A549 (cell line): ENCODE measurements around the gene KCNK16. TPM values are rescaled to one million over a fixed set of nuclear protein-coding genes. Genes with fewer than 3 reads are reported as not detected.

Source experiments
- ATAC-seq, 2 experiments: fragments of 200-7000 bp in 1 of 2; fragments of >200 bp in 1 of 2; cut with Nextera tagmentation in 1 of 2; cut with Tn5 transposase in 1 of 2; 3 replicates each; pipeline versions ENCODE4 v1.8.0 to v1.9.1; 2018 to 2020; ENCODE audit warnings: mild to moderate bottlenecking in 1 of 2, moderate library complexity in 1 of 2
- CTCF ChIA-PET: fragments of 300-600 bp; sonication (Branson Sonifier 250); formaldehyde crosslinking; extraction: SDS; loops from one replicate; lab custom pipeline; 2021; ENCODE audit warnings: antibody characterized with exemption, inconsistent platforms; lab: Yijun Ruan, JAX
- POLR2A ChIA-PET: fragments of 350-600 bp; formaldehyde crosslinking; extraction: SDS; loops from one replicate; lab custom pipeline; 2021; ENCODE audit warnings: antibody characterized with exemption, inconsistent platforms; lab: Yijun Ruan, JAX
- DNase-seq, 2 experiments: peaks; one replicate each; pipeline versions ENCODE4 v3.0.0 to v3.0.0-alpha.2; 2011 to 2016; ENCODE audit warnings: low read depth in 1 of 2, low spot score in 1 of 2
- FAIRE-seq: peaks from 2 replicates; lab custom pipeline; 2011; peaks lifted over from hg19 to GRCh38; lab: Jason Lieb, UNC
- H3K27ac ChIP-seq, 2 experiments: fragments of >200 bp; sonication (Bioruptor Twin); formaldehyde crosslinking; 3 replicates each; pipeline ENCODE4 v1.5.1; 2016 to 2017
- H3K4me1 ChIP-seq: fragments of >200 bp; sonication (Bioruptor Twin); formaldehyde crosslinking; 3 replicates; pipeline ENCODE4 v1.6.1; 2016
- H3K4me2 ChIP-seq: fragments of >200 bp; sonication (Bioruptor Twin); formaldehyde crosslinking; 3 replicates; pipeline ENCODE4 v1.6.1; 2016
- H3K4me3 ChIP-seq: fragments of >200 bp; sonication (Bioruptor Twin); formaldehyde crosslinking; 3 replicates; pipeline ENCODE4 v1.5.1; 2016
- H3K9me3 ChIP-seq: fragments of >200 bp; sonication (Bioruptor Twin); formaldehyde crosslinking; 3 replicates; pipeline ENCODE4 v1.6.1; 2016
- ATOH8 ChIP-seq: fragments of 250-450 bp; sonication (Bioruptor Pico); IDR thresholded peaks from 2 replicates; pipeline ENCODE4 v1.5.0; 2020; ENCODE audit warnings: low read depth, mild to moderate bottlenecking, moderate library complexity
- BCL3 ChIP-seq: fragments of >200 bp; sonication (Bioruptor Twin); formaldehyde crosslinking; IDR thresholded peaks from 3 replicates; pipeline ENCODE4 v1.6.1; 2016
- BHLHE40 ChIP-seq: IDR thresholded peaks from 2 replicates; pipeline ENCODE4 v1.6.1; 2012; ENCODE audit warnings: low read depth, low read length, inconsistent platforms
- CBX2 ChIP-seq: fragments of 200-600 bp; sonication (generic); IDR thresholded peaks from 2 replicates; pipeline ENCODE4 v1.6.1; 2016; ENCODE audit warnings: low read depth, mild to moderate bottlenecking, borderline replicate concordance
- CEBPB ChIP-seq, 2 experiments: fragments of >200 bp in 1 of 2; sonication (Bioruptor Twin) in 1 of 2; formaldehyde crosslinking in 1 of 2; IDR thresholded peaks; 2 replicates each; pipeline ENCODE4 v1.6.1; 2012 to 2016
- CHD4 ChIP-seq: fragments of 200-600 bp; sonication (generic); IDR thresholded peaks from 2 replicates; pipeline ENCODE4 v1.6.1; 2016; ENCODE audit warnings: antibody characterized with exemption, mild to moderate bottlenecking, borderline replicate concordance
- EHMT2 ChIP-seq: fragments of 200-600 bp; sonication (generic); IDR thresholded peaks from 2 replicates; pipeline ENCODE4 v1.6.1; 2016; ENCODE audit warnings: antibody characterized with exemption, low read depth, mild to moderate bottlenecking, moderate library complexity
- ELK1 ChIP-seq: fragments of 150-350 bp; IDR thresholded peaks from 2 replicates; pipeline ENCODE4 v1.6.1; 2014; ENCODE audit warnings: low read depth, mild to moderate bottlenecking, low read length
- EP300 ChIP-seq, 2 experiments: fragments of >200 bp; sonication (Bioruptor Twin); formaldehyde crosslinking; IDR thresholded peaks; 2 replicates in 1 of 2; 3 replicates in 1 of 2; pipeline ENCODE4 v1.6.1; 2016 to 2017
- ESRRA ChIP-seq: fragments of 150-350 bp; IDR thresholded peaks from 2 replicates; pipeline ENCODE4 v1.6.1; 2014; ENCODE audit warnings: mild to moderate bottlenecking, low read length, borderline replicate concordance
- FOSL2 ChIP-seq, 2 experiments: fragments of 450-650 bp in 1 of 2; fragments of >200 bp in 1 of 2; sonication (Bioruptor Twin) in 1 of 2; formaldehyde crosslinking; IDR thresholded peaks; 2 replicates each; pipeline versions ENCODE4 v1.5.0 to v1.6.1; 2016 to 2020; ENCODE audit warnings: mild to moderate bottlenecking in 1 of 2, moderate library complexity in 1 of 2
- GATA3 ChIP-seq: IDR thresholded peaks from 2 replicates; pipeline ENCODE4 v1.6.1; 2012; ENCODE audit warnings: borderline replicate concordance
- HMGXB4 ChIP-seq: fragments of 250-450 bp; sonication (Bioruptor Pico); IDR thresholded peaks from 2 replicates; pipeline ENCODE4 v1.5.0; 2021; ENCODE audit warnings: mild to moderate bottlenecking, moderate library complexity, borderline replicate concordance
- HOXA7 ChIP-seq: fragments of 250-450 bp; sonication (Bioruptor Pico); IDR thresholded peaks from 2 replicates; pipeline ENCODE4 v1.5.0; 2020; ENCODE audit warnings: mild to moderate bottlenecking, moderate library complexity
- HOXB13 ChIP-seq: fragments of 250-450 bp; sonication (Bioruptor Pico); IDR thresholded peaks from 2 replicates; pipeline ENCODE4 v1.5.0; 2020; ENCODE audit warnings: low read depth, mild to moderate bottlenecking, moderate library complexity
- HOXB5 ChIP-seq: fragments of 250-450 bp; sonication (Bioruptor Pico); IDR thresholded peaks from 2 replicates; pipeline ENCODE4 v1.5.0; 2020; ENCODE audit warnings: mild to moderate bottlenecking, moderate library complexity
- JUN ChIP-seq, 2 experiments: fragments of >200 bp; sonication (Bioruptor Twin); formaldehyde crosslinking; IDR thresholded peaks; 2 replicates in 1 of 2; 3 replicates in 1 of 2; pipeline ENCODE4 v1.6.1; 2016 to 2017
- JUNB ChIP-seq: fragments of >200 bp; sonication (Bioruptor Twin); formaldehyde crosslinking; IDR thresholded peaks from 2 replicates; pipeline ENCODE4 v1.6.1; 2016
- KDM5A ChIP-seq: fragments of 200-600 bp; sonication (generic); IDR thresholded peaks from 2 replicates; pipeline ENCODE4 v1.6.1; 2016; ENCODE audit warnings: antibody characterized with exemption, mild to moderate bottlenecking
- MAFK ChIP-seq: fragments of 450-650 bp; IDR thresholded peaks from 2 replicates; pipeline ENCODE4 v1.6.1; 2014; ENCODE audit not compliant: partially characterized antibody
- MAX ChIP-seq: IDR thresholded peaks from 2 replicates; pipeline ENCODE4 v1.6.1; 2012
- MAZ ChIP-seq: fragments of 150-350 bp; IDR thresholded peaks from 2 replicates; pipeline ENCODE4 v1.6.1; 2014; ENCODE audit warnings: antibody characterized with exemption, low read depth, low read length, borderline replicate concordance
- MYC ChIP-seq: IDR thresholded peaks from 2 replicates; pipeline ENCODE4 v1.6.1; 2012; ENCODE audit warnings: mild to moderate bottlenecking, inconsistent platforms, low read length, improper control_type of control experiment, borderline replicate concordance
- PHF8 ChIP-seq: fragments of 200-600 bp; sonication (generic); IDR thresholded peaks from 2 replicates; pipeline ENCODE4 v1.6.1; 2016; ENCODE audit warnings: low read depth, mild to moderate bottlenecking, antibody characterized with exemption, moderate library complexity, borderline replicate concordance
- POLR2A ChIP-seq: IDR thresholded peaks from 2 replicates; pipeline ENCODE4 v1.6.1; 2012; ENCODE audit warnings: mild to moderate bottlenecking, low read length
- RAD21 ChIP-seq, 2 experiments: fragments of >200 bp in 1 of 2; sonication (Bioruptor Twin) in 1 of 2; formaldehyde crosslinking in 1 of 2; IDR thresholded peaks in 1 of 2; conservative IDR thresholded peaks in 1 of 2; 2 replicates in 1 of 2; 3 replicates in 1 of 2; pipeline ENCODE4 v1.6.1; 2012 to 2018; ENCODE audit warnings: inconsistent platforms in 1 of 2
- RFX5 ChIP-seq: fragments of 450-650 bp; IDR thresholded peaks from 2 replicates; pipeline ENCODE4 v1.7.1; 2014; ENCODE audit warnings: antibody characterized with exemption, mild to moderate bottlenecking, moderate library complexity
- ZNF302 ChIP-seq: fragments of 250-450 bp; sonication (Bioruptor Pico); IDR thresholded peaks from 2 replicates; pipeline ENCODE4 v1.9.0; 2021; ENCODE audit warnings: inconsistent platforms, mild to moderate bottlenecking, moderate library complexity
- WGBS: methylation state at CpG from one replicate; pipeline ENCODE4 v1.1.6; 2017; ENCODE audit errors: missing lambda C conversion rate; 5-methylcytosine and 5-hydroxymethylcytosine counted together
- polyA minus RNA-seq: library from RNA; depleted of rRNA, polyadenylated mRNA; stranded (reverse); fragments of >200 nt; gene quantifications from 2 replicates; pipeline ENCODE4 v1.2.3, GENCODE V29; 2011; rRNA and poly(A)+ RNA removed
- polyA plus RNA-seq, 4 experiments: library from polyadenylated mRNA; depleted of rRNA in 3 of 4; stranded (reverse); fragments of >200 nt; fragmentation: RNase III in 1 of 4; extraction: RNeasy Plus Mini Kit Qiagen cat#74134 plus additional on column Dnase treatment in 1 of 4; gene quantifications; 2 replicates in 3 of 4; 3 replicates in 1 of 4; pipeline ENCODE4 v1.2.3, GENCODE V29; 2011 to 2017

The KCNK16 gene
- polyA plus RNA-seq (2011; rRNA removed) (not detected in 2 replicates), polyA plus RNA-seq (2017; fragmentation: RNase III; extraction: RNeasy Plus Mini Kit Qiagen cat#74134 plus additional on column Dnase treatment) (not detected in 3 replicates), polyA minus RNA-seq (not detected in 2 replicates)
- polyA plus RNA-seq (2012; cell fraction: cytosol; rRNA removed) = not detected in 2 replicates
- polyA plus RNA-seq (2012; cell fraction: nucleus; rRNA removed) = not detected in 2 replicates

DNA sequence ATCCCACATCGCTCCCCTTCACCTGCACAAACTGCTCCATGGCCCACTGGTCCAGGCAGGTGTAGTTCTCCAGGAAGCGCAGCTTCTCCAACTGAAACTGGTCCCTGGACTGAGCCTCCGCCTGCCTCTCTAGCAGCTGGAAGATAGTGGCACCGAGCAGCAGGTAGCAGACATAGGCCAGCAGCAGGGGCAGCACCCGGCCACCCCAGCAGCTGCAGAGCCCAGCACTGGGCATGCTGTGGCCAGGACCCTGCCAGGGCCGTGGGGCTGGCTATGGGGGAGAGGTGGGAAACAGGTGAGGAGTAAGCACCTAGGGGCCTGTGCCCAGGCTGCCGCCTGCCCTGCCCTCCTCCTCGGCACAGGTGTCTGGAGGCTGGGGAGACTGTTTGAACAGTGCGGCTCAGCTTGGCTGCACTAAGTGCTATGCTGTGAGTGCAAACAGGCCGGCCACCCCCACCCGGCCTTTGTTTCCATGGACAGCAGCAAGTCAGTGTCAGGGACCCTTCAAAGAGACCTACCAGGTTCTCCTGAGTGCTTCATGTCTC lies at the start of gene KCNK16:
Gene KCNK16, minus strand, starts transcription at position 397 of the 545 bp plus-strand sequence. Its CDS starts 162 bp downstream, at position 235.
- WGBS = 8% methylated on average over 3 of the region's 11 CpGs
- no peak for FAIRE-seq

DNA sequence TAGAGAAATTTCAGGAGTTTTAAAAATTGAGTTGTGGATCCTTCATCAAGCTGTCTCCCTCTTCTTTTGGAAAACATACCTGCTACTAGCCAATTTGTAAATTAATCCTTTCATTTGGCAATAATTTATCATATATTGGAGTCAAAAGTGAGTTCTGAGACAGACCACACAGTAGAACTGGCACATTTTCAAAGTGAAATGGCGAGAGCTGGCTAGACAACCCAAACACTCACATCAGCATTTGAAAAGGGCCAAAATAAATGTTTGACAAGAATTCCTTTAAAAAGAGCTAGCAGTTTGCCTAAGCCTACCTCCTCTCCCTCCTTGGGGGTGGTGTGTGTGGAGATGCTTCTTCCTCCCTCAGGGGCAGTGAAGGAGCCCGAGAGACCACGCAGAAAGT lies 47.9 kb upstream of the KCNK16 start:
- no peaks in the 10 kb centered on the region for H3K4me1 ChIP-seq
- H3K27ac ChIP-seq = no peak overlapping the region
- H3K4me3 ChIP-seq = no peak overlapping the region
- no peak for FAIRE-seq
- no peak overlapping the region for H3K4me2 ChIP-seq
- H3K9me3 ChIP-seq = no peaks in the 10 kb centered on the region
- no peak for ATAC-seq
- POLR2A ChIA-PET = no interaction called here
- no peak for DNase-seq
- WGBS = 16% methylated on average over 3 of the region's 3 CpGs
- no peak for TF ChIP-seq ZNF302 (CRISPR knock-in tag)
- no peak for TF ChIP-seq EHMT2
- CTCF ChIA-PET = interaction anchor here (2.0 kb wide), 1 partner anchor 8 kb away, joined by 9 read pairs; no protein-coding TSS in a partner anchor

More for the DNA sequence above, at the start of gene KCNK16:
- no peak within 1 kb of the TSS for H3K27ac ChIP-seq
- no peaks in the 10 kb centered on the region for H3K9me3 ChIP-seq
- POLR2A ChIA-PET = no interaction called here
- no peak within 1 kb of the TSS for H3K4me3 ChIP-seq
- no peak for ATAC-seq
- no peak for DNase-seq
- TF ChIP-seq MAZ (no peak), FOSL2 (IDR thresholded peaks at IDR 0.05) (no peak), FOSL2 (CRISPR knock-in tag; IDR thresholded peaks at IDR 0.05) (no peak), CBX2 (no peak), KDM5A (no peak), BHLHE40 (no peak), RFX5 (no peak), ZNF302 (CRISPR knock-in tag) (no peak), PHF8 (no peak), ATOH8 (no peak), HOXB5 (no peak), GATA3 (no peak), JUNB (no peak), ESRRA (no peak), POLR2A (no peak), ELK1 (no peak), HOXA7 (CRISPR knock-in tag) (no peak), BCL3 (no peak), MYC (no peak)
- no peaks in the 10 kb centered on the region for H3K4me1 ChIP-seq
- CTCF ChIA-PET = interaction anchor here (1.4 kb wide), 1 partner anchor 12 kb away, joined by 6 read pairs; no protein-coding TSS in a partner anchor
- H3K4me2 ChIP-seq = no peak within 1 kb of the TSS

- WGBS = 0% methylated on average over 1 of the region's 1 CpG
- H3K4me1 ChIP-seq = no peaks in the 10 kb centered on the region
- H3K4me2 ChIP-seq = no peak overlapping the region
- FAIRE-seq (no peak), DNase-seq (no peak), ATAC-seq (no peak)
- no peak overlapping the region for H3K4me3 ChIP-seq
- ChIA-PET CTCF (interaction anchor here (2.0 kb wide), 1 partner anchor 8 kb away, joined by 9 read pairs; no protein-coding TSS in a partner anchor), POLR2A (no interaction called here)
- H3K9me3 ChIP-seq = no peaks in the 10 kb centered on the region
- no peak overlapping the region for H3K27ac ChIP-seq
- TF ChIP-seq RAD21 (conservative IDR thresholded peaks at IDR 0.05 in 1 of 2, IDR thresholded peaks at IDR 0.05 in 1 of 2) = no peak
- TF ChIP-seq HMGXB4 = no peak
- no peak for TF ChIP-seq MAX
- no peak for TF ChIP-seq HOXB13 (CRISPR knock-in tag)
- TF ChIP-seq MAFK = no peak
- TF ChIP-seq JUN (IDR thresholded peaks at IDR 0.05) = no peak
- TF ChIP-seq CHD4 = no peak
- no peak for TF ChIP-seq ELK1
- TF ChIP-seq EP300 (IDR thresholded peaks at IDR 0.05) = no peak
- no peak for TF ChIP-seq EHMT2
- no peak for TF ChIP-seq CEBPB (IDR thresholded peaks at IDR 0.05)
These were observed 47.5 kb upstream of the KCNK16 start for GRCh38 chr6:39369987-39370386.
